IPS-18c (cell line): ENCODE results near the gene LETMD1.

Source experiments
- H3K4me3 ChIP-seq: 2 replicates; pipeline ENCODE4 v1.7.0; 2013; ENCODE audit warnings: low read depth, mild to moderate bottlenecking, low read length, moderate library complexity; ENCODE audit not compliant: insufficient read depth
- H3K9me3 ChIP-seq: one replicate; pipeline ENCODE4 v1.6.1; 2013; ENCODE audit warnings: mild to moderate bottlenecking, low read length, moderate library complexity; ENCODE audit not compliant: control insufficient read depth, insufficient read depth

LETMD1 gene

DNA sequence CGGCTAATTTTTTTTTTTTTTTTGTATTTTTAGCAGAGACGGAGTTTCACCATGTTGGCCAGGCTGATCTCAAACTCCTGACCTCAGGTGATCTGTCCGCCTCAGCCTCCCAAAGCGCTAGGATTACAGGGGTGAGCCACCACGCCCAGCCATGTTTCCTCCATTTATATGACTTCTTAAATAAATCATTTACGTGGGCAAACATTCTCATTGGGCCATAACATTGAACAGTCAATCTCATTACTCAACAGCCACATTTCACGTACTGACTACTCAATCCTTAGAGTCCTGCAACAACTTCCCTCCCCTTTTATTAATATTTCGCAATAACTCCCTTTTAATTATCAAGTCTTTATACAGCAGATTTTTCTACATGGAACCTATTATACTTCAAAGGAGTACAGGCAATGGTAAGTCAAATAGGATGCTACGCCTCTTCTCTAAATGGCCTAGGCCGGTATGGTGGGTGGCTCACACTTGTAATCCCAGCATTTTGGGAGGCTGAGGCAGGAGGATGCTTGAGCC is 42.6 kb downstream of the LETMD1 start:
- Histone ChIP-seq H3K4me3 (no peak overlapping the region), H3K9me3 (no peaks in the 10 kb centered on the region)

DNA sequence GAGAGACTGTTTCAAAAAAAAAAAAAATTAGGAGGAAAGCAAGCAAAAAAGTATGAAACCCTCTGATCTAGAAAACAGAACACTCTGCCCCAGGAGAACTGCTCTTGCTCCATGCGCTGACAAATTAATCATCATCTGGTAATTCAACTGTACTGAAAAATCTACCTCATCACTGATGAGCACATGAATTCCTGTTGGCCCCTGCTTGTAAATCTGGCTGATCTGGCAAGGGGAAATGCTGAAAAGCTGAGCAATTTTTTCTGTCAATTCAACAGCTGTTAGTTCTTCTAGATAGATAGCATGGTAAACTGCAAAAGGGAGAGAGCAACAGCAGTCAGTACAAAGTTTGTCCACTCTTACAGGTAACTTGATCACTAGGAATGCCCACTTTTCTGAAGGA is 50.5 kb downstream of the LETMD1 start:
- H3K9me3 ChIP-seq, result no peaks in the 10 kb centered on the region
- H3K4me3 ChIP-seq, result no peak overlapping the region

DNA sequence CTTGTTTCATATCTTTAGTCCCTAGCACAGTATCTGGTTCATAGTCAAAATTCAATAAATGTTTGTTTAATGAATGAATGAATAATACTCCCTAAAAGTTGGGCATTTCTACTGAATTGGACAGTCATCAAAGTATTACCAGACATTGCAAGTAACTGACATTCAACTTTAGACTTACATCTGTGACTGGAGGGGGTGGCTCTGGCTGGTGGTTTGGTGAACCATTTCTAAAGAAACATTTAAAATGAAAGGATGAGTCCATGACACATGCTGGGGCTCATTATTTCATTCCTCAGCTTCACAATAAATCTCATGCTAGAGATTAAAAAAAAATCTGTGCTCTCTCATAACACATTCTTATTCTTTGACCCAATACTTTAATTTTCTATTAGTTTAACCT is 55.9 kb downstream of the LETMD1 start:
- H3K4me3 ChIP-seq, result no peak overlapping the region
- H3K9me3 ChIP-seq, result no peaks in the 10 kb centered on the region

DNA sequence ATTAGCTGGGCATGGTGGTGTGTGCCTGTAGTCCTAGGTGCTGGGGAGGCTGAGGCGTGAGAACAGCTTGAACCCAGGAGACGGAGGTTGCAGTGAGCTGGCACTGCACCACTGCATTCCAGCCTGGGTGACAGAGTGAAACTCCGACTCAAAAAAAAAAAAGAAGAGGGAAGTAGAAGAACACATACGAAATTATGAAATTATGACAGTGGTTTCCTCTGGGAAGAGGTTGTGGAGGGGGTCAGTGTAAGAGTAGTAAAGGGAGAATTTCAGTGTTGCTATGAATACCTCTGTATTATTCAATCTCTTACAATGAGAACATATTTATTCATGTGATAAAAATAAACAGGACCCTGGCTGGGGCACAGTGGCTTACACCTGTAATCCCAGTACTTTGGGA is 60.0 kb downstream of the LETMD1 start:
- no peaks in the 10 kb centered on the region for H3K9me3 ChIP-seq
- H3K4me3 ChIP-seq, result no peak overlapping the region
